Ureter (tissue), 1 donor: ENCODE measurements around the gene WDR93. TPM values are rescaled to one million over a fixed set of nuclear protein-coding genes. Genes with fewer than 3 reads are reported as not detected.

Experiments used
- DNase-seq: peaks from one replicate; pipeline ENCODE4 v3.0.0-alpha.2; 2020; ENCODE audit warnings: low spot score
- total RNA-seq: library from RNA; stranded (reverse); gene quantifications from one replicate; pipeline ENCODE4 v1.2.4, GENCODE V29; 2023
- donor health status: DM: yes; HTN: yes; CAD: no.

The WDR93 gene
- total RNA-seq, 1 donor from 2014 or later, result 0.68 TPM

- no peak for DNase-seq
Observed at GRCh38 chr15:89749054-89749453, 58.4 kb downstream of the WDR93 start.

DNA sequence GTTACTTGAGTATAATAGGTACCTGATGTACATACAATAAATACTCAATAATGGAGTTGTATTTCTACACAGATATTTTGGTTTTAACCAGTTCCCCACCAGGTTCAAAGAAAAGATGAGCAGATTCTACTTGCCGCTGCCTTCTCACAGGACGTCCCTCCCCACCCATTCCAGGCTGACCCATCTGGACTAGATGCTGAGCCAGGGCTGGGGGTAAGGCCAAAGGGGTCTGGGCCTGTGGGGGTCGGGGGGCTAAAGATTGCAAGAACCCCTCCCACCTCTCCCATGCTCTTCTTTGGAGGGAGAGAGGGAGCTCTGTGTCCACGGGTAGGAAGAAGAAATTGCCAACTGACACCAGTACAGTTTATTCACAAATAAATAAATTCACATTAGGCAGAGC lies 58.9 kb downstream of the WDR93 start:
- no peak for DNase-seq

DNA sequence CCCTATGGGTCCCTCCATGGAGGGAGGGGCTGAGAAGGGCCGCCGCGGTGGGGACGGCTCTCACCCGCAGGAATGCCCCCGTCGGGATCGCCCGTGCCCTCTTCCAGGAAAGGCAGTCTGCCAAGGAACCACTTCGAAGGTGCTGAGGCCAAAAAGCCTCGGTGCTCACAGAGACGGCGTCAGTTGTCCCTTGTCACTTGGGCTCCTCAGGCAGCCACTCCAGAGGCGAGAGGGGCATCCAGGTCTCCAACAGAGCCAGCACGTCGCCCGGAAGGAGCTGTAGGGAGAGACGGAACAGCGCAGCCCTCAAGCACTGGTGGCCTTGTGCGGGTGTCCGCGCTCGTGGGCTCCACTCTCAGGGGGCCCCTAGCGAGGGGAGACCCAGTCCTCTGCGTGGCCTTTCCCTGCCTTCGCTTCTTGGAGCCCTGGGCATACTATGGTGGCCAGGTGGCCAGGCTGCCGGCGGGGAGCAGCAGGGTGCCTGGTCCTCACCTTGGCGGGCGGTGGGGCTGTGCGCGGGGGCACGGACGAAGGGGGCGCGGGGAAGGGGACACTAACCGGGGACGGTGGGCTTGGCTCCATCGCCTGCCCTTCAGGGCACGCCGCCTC lies 59.4 kb downstream of the WDR93 start:
- DNase-seq, result no peak

DNA sequence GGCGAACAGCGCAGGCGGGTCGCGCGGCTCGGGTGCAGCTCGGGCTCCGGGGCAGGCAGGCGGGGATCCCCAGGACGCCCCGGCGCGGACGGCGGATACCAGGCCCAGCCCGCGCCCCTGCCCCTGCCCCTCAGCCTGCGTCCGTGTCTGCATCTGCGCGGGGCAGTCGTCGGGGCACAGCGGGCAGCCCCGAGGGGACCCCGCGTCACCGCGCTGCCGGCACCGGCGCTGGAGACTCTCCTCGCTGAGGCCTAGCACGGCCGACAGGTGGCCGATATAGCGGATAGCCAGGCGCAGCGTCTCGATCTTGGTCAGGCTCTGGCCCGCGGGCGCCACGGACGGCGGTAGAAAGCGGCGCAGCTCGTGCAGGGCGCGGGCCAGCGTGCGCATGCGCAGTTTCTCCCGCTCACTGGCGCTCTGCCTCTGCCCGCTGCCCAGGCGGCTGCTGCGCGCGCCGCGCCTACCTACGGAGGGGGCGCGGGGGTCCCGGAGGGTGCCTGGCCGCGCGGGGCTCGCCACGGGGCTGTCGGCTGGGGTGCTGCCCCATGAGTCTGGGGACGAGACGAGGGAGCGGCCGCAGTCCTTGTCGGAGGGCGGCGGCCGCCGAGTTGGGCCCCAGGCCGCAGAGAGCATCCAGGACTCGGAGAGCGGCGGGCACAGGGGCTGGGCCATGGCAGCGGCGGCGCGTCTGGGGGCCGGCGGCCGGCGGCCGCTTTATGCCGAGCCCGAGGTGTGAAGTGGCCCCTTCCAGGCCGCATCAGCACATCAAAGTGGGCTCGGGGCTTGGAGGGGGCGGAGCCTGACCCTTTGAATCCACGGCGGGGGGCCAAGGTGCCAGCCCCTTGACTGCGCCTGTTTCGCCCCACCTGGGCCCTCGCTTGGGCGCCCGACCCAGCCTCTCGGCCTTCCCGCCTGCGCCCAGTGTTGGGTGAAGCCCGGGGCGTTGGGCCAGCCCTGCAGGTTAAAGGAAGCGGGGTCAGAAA lies 60.2 kb downstream of the WDR93 start, which contains the start of gene MESP1:
MESP1 (minus strand) TSS at position 690 of the 983 bp plus-strand sequence; CDS start at position 672, 18 bp downstream.
- peak; percentile 94 for DNase-seq

DNA sequence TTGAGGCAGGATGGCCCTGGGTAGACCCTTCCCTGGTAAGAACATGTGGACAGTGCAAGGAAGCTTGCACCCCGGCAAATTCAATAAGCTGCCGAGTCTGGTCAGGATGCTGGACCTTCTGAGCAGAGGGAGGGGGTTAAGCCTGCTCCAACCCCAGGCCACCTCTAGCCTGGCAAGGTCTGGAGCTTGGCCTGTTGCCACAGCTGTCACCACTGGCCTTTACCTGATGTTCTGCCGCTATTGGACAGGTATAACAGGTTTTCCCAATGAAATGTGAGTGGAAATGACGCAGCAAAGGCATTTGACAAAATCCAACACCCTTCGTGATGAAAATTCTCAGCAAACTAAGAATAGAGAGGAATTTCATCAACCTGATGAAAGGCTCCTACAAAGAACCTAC lies 61.1 kb downstream of the WDR93 start:
- DNase-seq, result peak; percentile 70

DNA sequence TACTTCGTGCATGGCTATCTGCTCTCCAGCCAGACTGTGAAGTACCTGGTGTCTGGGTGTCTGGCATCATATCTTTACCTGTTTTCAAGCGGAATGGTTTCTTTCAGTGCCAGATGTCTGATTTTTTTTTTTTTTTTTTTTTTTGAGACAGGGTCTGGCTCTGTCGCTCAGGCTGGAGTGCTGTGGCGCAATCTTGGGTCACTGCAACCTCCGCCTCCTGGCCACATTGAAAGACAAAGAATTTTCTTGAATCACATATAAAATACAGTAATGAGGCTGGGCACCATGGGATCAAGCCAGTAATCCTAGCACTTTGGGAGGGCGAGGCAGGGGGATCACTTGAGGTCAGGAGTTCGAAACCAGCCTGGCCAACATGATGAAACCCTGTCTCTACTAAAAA lies 63.2 kb downstream of the WDR93 start:
- no peak for DNase-seq

DNA sequence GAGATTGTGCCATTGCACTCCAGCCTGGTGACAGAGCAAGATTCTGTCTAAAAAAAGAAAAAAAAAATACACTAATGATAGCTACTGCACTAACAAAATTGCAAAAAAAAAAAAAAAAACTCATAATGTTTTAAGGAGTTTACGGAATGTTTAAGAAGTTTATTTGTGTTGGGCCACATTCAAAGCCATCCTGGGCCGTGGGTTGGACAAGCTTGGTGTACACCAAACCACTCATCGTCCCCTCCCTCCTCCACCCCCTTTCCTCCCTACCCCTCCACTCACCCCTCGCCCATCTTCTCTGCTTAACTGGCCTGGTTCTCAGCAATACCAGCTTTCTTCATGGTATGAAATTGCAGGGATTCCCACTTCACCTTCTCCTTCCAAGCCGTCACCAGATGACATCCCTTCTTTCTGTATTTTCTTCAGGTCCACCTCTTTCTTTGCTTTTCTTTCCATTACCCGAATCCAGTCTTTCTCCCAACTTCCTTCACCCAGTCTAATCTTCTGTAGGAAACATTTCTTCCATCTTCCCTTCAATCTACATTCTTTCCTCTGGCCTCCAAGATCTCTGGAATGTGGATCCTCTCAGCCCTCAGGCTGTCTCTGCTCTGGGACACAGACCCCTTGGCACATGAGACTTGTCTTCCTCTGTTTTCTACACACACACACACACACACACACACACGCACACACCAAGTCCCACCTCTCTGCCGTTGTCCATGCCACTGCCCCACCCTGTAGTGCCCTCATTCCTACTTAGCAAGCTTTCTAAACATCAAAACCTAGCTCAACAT lies 63.9 kb downstream of the WDR93 start:
- no peak for DNase-seq

DNA sequence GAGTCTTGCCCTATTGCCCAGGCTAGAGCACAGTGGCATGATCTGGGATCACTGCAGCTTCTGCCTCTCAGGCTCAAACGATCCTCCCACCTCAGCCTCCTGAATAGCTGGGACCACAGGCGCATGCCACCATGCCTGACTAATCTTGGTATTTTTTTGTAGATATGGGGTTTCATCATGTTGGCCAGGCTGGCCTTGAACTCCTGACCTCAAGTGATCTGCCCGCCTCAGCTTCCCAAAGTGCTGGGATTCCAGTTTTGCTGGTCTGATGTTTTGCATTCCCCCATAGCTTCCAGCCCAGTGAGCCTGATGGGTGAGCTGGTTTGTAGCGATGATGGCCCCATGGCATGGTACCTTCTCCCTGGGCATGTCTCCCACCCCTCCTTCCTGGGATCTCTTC lies 65.1 kb downstream of the WDR93 start:
- no peak for DNase-seq

DNA sequence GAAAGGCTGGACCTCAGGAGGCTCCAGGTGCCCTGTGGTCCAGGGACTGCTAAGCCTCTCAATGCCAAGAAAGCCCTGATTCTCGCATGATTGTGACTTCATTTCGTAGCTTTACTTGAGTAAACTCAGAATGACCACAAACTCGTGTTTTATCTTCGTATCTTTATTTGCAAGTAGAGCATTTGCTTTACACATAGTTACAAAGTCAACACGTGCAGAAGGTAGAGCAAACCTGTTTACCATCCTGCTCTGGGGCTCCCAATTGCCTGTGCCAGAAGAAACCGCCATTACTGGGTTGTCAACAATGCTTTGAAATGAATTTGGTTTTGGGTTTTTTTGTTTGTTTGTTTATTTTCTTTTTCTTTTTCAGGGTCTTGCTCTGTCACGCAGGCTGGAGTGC lies 66.3 kb downstream of the WDR93 start:
- no peak for DNase-seq

DNA sequence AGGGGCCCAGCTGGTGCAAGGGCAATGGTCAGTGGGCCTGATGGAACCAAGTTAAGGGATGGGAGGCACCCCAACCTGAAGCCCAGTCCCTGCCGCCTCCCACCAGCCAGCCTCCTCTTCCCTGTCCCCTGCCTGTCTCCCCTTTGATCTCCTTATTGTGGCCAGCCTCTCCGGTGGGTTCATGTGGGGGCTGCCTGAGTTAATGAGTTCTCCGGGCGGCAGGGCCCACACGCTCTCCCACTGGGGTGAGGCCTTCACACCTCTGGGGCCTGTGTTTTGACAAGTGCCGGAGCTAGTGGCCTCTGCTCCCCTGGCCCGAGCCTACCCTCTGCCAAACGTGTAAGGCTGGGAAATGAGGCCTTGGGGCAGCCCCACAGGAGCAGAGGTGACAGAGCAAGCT lies 67.7 kb downstream of the WDR93 start:
- DNase-seq, result no peak

DNA sequence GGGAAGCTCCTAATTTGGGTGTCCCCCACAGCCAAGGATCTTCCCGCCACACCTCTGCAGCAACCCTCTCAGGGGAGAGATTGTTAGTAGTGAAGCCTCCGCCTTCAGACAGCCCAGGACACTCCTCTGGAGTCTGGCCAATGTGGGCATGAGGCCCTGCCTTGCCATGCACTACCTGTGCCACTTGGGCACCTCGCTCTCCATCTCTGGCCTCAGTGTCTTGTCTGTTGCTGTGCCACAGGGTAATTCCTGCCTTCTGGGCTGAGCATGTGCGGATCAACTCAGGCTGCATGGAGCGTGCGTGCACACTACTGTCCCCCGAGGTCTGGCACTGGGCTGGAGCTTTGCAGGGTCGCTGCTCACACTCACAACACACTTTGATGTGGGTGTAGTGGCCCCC lies 68.4 kb downstream of the WDR93 start:
- DNase-seq, result no peak

DNA sequence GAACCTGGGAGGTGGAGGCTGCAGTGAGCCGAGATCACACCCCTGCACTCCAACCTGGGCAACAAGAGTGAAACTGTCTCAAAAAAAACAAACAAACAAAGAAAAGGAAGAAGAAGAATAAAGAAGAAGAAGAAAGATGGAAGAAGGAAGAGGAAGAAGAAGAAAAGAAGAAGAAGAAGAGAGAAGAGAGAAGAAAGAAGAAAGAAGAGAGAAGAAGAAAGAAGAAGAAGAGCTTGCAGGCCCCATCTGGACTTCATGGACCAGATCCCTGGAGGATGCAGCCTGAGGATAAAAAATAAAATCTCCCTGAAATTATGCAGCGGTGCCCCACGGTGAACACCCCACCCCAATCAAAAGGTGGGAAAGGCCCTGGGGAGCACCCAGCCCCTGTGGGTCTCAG lies 69.2 kb downstream of the WDR93 start:
- DNase-seq, result no peak

GRCh38 chr15:89760303-89761008 lies 69.8 kb downstream of the WDR93 start:
- peak; percentile 87 for DNase-seq

DNA sequence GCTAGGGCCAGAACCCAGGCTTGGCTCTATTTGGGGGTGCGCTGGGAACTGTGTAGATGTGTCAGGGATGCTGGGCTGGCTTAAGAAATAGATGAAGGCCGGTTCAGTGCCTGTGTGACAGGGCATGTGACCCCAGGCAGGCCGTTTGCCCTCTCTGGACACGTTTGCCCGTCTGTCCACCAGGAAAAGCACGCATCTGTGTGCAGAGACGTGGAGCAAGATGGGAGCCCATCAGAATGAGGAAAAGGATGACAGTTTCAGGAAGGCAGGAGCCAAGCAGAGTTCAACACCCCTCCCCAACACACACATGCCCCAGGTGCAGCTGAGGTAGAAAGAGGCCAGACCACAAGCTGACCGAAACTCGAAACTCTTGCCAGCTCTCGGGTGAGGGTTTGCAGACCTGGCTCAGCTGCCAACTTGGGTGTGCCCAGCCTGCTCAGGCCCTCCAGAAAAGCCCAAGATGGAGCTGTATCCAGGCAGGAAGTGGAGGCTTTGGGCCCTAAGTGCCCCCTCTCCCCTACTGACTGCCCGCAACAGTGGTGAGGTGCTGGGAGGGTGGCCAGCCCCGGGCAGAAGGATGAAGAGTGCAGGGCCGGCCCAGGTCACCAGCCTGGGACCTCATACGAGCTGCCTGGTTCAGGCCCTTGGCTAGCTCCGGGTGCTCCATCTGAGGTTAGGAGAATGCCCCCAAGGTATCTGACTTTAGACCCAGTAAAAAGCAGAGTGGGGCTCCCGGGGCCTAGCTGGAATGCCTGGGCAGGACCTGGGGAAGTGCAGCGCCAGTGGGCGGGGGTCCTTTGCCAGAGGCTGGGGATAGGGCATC lies 70.6 kb downstream of the WDR93 start:
- no peak for DNase-seq

- DNase-seq, result no peak
Observed at GRCh38 chr15:89761929-89762328, 71.3 kb downstream of the WDR93 start.

- DNase-seq, result no peak
Observed at GRCh38 chr15:89765694-89766093, 75.1 kb downstream of the WDR93 start.

GRCh38 chr15:89766357-89767311 lies 76.0 kb downstream of the WDR93 start:
- DNase-seq, result no peak

DNA sequence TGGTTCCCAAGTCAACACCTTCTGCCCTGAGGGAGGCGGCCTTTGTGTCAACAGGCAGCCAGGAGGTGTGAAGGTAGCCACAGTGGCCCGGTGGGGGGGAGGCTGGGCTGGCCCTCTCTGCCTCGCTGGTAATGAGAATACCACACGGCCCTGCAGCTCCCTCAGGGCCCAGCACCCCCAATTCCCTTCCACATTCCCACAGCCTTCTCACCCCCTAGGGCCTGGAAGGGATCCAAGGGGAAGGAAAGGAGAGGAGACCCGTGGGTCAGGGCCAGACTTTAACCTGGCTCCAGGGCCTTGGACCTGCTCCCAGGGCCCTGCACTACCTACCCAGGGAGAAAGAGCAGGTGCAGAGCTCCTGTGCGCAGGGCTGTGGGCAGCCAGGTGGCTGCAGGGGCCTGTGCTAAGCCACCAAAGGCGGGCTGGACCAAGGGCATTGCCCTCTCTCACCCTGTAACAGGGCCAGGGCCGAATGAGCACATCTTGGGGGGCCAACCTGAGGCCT lies 76.9 kb downstream of the WDR93 start:
- DNase-seq, result no peak

DNA sequence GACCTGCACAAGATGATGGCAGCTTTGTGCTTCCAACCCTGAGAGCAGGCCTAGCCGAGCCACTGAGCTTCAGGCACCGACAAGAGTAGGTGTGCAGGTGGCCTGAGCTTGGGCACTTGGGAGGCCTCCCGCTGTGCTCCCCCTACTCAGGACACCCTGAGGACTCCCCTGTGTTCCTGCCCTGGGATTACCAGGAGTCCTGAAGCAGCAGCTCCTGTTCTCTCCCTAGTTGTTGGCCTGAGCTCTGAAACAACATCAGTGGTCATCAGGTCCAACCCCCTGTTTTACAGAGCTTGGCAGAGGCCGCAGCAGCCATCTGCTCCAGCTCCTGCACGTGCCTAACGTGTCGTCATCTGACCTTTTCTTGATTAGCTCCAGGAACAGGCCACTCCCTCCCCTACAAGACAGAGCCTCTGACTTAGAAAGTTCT lies 77.5 kb downstream of the WDR93 start:
- DNase-seq, result no peak
